Activated CD8-positive, alpha-beta T cell treated with anti-CD3 and anti-CD28 coated beads, Interleukin-2, amount 10 ng/mL, durations not matched to agents 7 days and 5 days (primary cell): ENCODE results near the gene SDE2. TPM values are rescaled to one million over a fixed set of nuclear protein-coding genes. Genes with fewer than 3 reads are reported as not detected.

Source experiments
- ATAC-seq: fragments of 150-1000 bp; cut with Tn5 transposase; one replicate; pipeline ENCODE4 v1.10.0; 2021; ENCODE audit warnings: moderate library complexity
- CTCF ChIA-PET: fragments of 350-600 bp; sonication (Branson Sonifier 250); formaldehyde crosslinking; loops from one replicate; lab custom pipeline; 2021; ENCODE audit warnings: antibody characterized with exemption; lab: Charles Lee
- POLR2A ChIA-PET: fragments of 350-600 bp; sonication (Branson Sonifier 250); formaldehyde crosslinking; loops from one replicate; lab custom pipeline; 2021; ENCODE audit warnings: antibody characterized with exemption; lab: Charles Lee
- DNase-seq: peaks from one replicate; pipeline ENCODE4 v3.0.0-alpha.2; 2020
- H3K27ac Mint-ChIP-seq: one replicate; pipeline ENCODE4 v1.8.0; 2021; ENCODE audit warnings: mild to moderate bottlenecking, mixed read lengths
- H3K27me3 Mint-ChIP-seq: one replicate; pipeline ENCODE4 v1.8.0; 2021; ENCODE audit warnings: low read depth, mixed read lengths
- H3K36me3 Mint-ChIP-seq: one replicate; pipeline ENCODE4 v1.8.0; 2021; ENCODE audit warnings: low read depth, mixed read lengths
- H3K4me1 Mint-ChIP-seq: one replicate; pipeline ENCODE4 v1.8.0; 2021; ENCODE audit warnings: low read depth, mixed read lengths
- H3K4me3 Mint-ChIP-seq: one replicate; pipeline ENCODE4 v1.8.0; 2021; ENCODE audit warnings: mild to moderate bottlenecking, mixed read lengths
- H3K9me3 Mint-ChIP-seq: one replicate; pipeline ENCODE4 v1.8.0; 2022; ENCODE audit warnings: mixed read lengths; ENCODE audit not compliant: insufficient read depth
- total RNA-seq, 2 experiments: library from RNA; stranded (reverse); gene quantifications; one replicate each; pipeline ENCODE4 v1.2.3, GENCODE V29; 2021

Gene SDE2
- total RNA-seq, result 10 to 100 TPM; 15.4 to 16.9 TPM

- Mint-ChIP-seq H3K9me3 (no peaks in the 10 kb centered on the region), H3K27me3 (no peaks in the 10 kb centered on the region), H3K36me3 (peaks cover 25% of the 10 kb centered on the region), H3K27ac (peak within 1 kb of the TSS; percentile 100), H3K4me1 (peaks cover 78% of the 10 kb centered on the region), H3K4me3 (peak within 1 kb of the TSS; percentile 100)
- CTCF ChIA-PET, result interaction anchor here (0.8 to 3.5 kb wide), 9 partner anchors 8 to 1731 kb away, joined by 3 to 61 read pairs (median 4); partner anchors contain the start of gene H3-3A
- peak; percentile 100 for DNase-seq
- ATAC-seq, result peak; percentile 77
- POLR2A ChIA-PET, result interaction anchor here (0.6 to 2.1 kb wide), 34 partner anchors 8 to 660 kb away, joined by 3 to 113 read pairs (median 4); partner anchors contain the start of genes ACBD3, H3-3A, LBR and PYCR2
These were observed at the start of gene SDE2 for GRCh38 chr1:225999227-225999911. TSS of gene SDE2 (minus strand) at chr1:225999343. CDS start at chr1:225999312, 31 bp downstream.

GRCh38 chr1:226048886-226049285 lies 49.7 kb upstream of the SDE2 start:
- DNase-seq (no peak), ATAC-seq (no peak)
- H3K36me3 Mint-ChIP-seq, result no peaks in the 10 kb centered on the region
- POLR2A ChIA-PET, result no interaction called here
- CTCF ChIA-PET, result no interaction called here
- H3K4me3 Mint-ChIP-seq, result no peak overlapping the region
- peaks cover 6% of the 10 kb centered on the region for H3K27me3 Mint-ChIP-seq
- no peak overlapping the region for H3K27ac Mint-ChIP-seq
- H3K4me1 Mint-ChIP-seq, result no peaks in the 10 kb centered on the region
- H3K9me3 Mint-ChIP-seq, result no peaks in the 10 kb centered on the region

GRCh38 chr1:226047495-226047894 lies 48.4 kb upstream of the SDE2 start:
- H3K27me3 Mint-ChIP-seq, result peaks cover 6% of the 10 kb centered on the region
- CTCF ChIA-PET, result interaction anchor here (1.3 kb wide), 1 partner anchor 17 kb away, joined by 4 read pairs; no protein-coding TSS in a partner anchor
- H3K4me3 Mint-ChIP-seq, result no peak overlapping the region
- H3K4me1 Mint-ChIP-seq, result no peaks in the 10 kb centered on the region
- no peak for ATAC-seq
- no peak for DNase-seq
- H3K27ac Mint-ChIP-seq, result no peak overlapping the region
- H3K36me3 Mint-ChIP-seq, result no peaks in the 10 kb centered on the region
- POLR2A ChIA-PET, result no interaction called here
- H3K9me3 Mint-ChIP-seq, result no peaks in the 10 kb centered on the region

GRCh38 chr1:226046240-226046639 lies 47.1 kb upstream of the SDE2 start:
- no peaks in the 10 kb centered on the region for H3K9me3 Mint-ChIP-seq
- DNase-seq (no peak), ATAC-seq (no peak)
- no peaks in the 10 kb centered on the region for H3K4me1 Mint-ChIP-seq
- H3K27me3 Mint-ChIP-seq, result peaks cover 6% of the 10 kb centered on the region
- ChIA-PET CTCF (no interaction called here), POLR2A (no interaction called here)
- H3K27ac Mint-ChIP-seq, result no peak overlapping the region
- H3K36me3 Mint-ChIP-seq, result no peaks in the 10 kb centered on the region
- no peak overlapping the region for H3K4me3 Mint-ChIP-seq

- H3K27ac Mint-ChIP-seq, result no peak overlapping the region
- H3K9me3 Mint-ChIP-seq, result no peaks in the 10 kb centered on the region
- no peak for ATAC-seq
- H3K4me1 Mint-ChIP-seq, result no peaks in the 10 kb centered on the region
- no peak overlapping the region for H3K4me3 Mint-ChIP-seq
- DNase-seq, result no peak
- H3K36me3 Mint-ChIP-seq, result no peaks in the 10 kb centered on the region
- ChIA-PET POLR2A (interaction anchor here (1.2 kb wide), 1 partner anchor 45 kb away, joined by 3 read pairs; the partner anchor contains the start of gene SDE2), CTCF (interaction anchor here (1.2 kb wide), 1 partner anchor 20 kb away, joined by 3 read pairs; no protein-coding TSS in a partner anchor)
- H3K27me3 Mint-ChIP-seq, result peaks cover 6% of the 10 kb centered on the region
These were observed 45.5 kb upstream of the SDE2 start for GRCh38 chr1:226044514-226045101.

- ChIA-PET POLR2A (interaction anchor here (1.3 kb wide), 1 partner anchor 12 kb away, joined by 4 read pairs; no protein-coding TSS in a partner anchor), CTCF (no interaction called here)
- Mint-ChIP-seq H3K4me3 (no peak overlapping the region), H3K27ac (no peak overlapping the region), H3K9me3 (no peaks in the 10 kb centered on the region), H3K27me3 (peaks cover 4% of the 10 kb centered on the region), H3K4me1 (no peaks in the 10 kb centered on the region), H3K36me3 (no peaks in the 10 kb centered on the region)
- DNase-seq (no peak), ATAC-seq (no peak)
These were observed 42.3 kb upstream of the SDE2 start for GRCh38 chr1:226041419-226041818.

GRCh38 chr1:226038661-226039060 lies 39.5 kb upstream of the SDE2 start:
- DNase-seq (no peak), ATAC-seq (no peak)
- CTCF ChIA-PET, result no interaction called here
- H3K27me3 Mint-ChIP-seq, result no peaks in the 10 kb centered on the region
- no peaks in the 10 kb centered on the region for H3K9me3 Mint-ChIP-seq
- H3K4me3 Mint-ChIP-seq, result no peak overlapping the region
- no peaks in the 10 kb centered on the region for H3K36me3 Mint-ChIP-seq
- POLR2A ChIA-PET, result no interaction called here
- H3K4me1 Mint-ChIP-seq, result no peaks in the 10 kb centered on the region
- H3K27ac Mint-ChIP-seq, result no peak overlapping the region

GRCh38 chr1:226035915-226036314 lies 36.8 kb upstream of the SDE2 start:
- DNase-seq, result no peak
- no peaks in the 10 kb centered on the region for H3K4me1 Mint-ChIP-seq
- ChIA-PET CTCF (no interaction called here), POLR2A (no interaction called here)
- no peaks in the 10 kb centered on the region for H3K27me3 Mint-ChIP-seq
- no peak for ATAC-seq
- no peak overlapping the region for H3K4me3 Mint-ChIP-seq
- no peak overlapping the region for H3K27ac Mint-ChIP-seq
- no peaks in the 10 kb centered on the region for H3K36me3 Mint-ChIP-seq
- H3K9me3 Mint-ChIP-seq, result no peaks in the 10 kb centered on the region

- no peak for DNase-seq
- no peak for ATAC-seq
- no peaks in the 10 kb centered on the region for H3K27me3 Mint-ChIP-seq
- H3K27ac Mint-ChIP-seq, result no peak overlapping the region
- CTCF ChIA-PET, result no interaction called here
- H3K4me3 Mint-ChIP-seq, result no peak overlapping the region
- POLR2A ChIA-PET, result interaction anchor here (1.0 kb wide), 1 partner anchor 35 kb away, joined by 3 read pairs; no protein-coding TSS in a partner anchor
- no peaks in the 10 kb centered on the region for H3K36me3 Mint-ChIP-seq
- H3K4me1 Mint-ChIP-seq, result no peaks in the 10 kb centered on the region
- no peaks in the 10 kb centered on the region for H3K9me3 Mint-ChIP-seq
These were observed 35.3 kb upstream of the SDE2 start for GRCh38 chr1:226034482-226034881.

- ChIA-PET CTCF (no interaction called here), POLR2A (interaction anchor here (1.0 kb wide), 1 partner anchor 34 kb away, joined by 3 read pairs; no protein-coding TSS in a partner anchor)
- DNase-seq (no peak), ATAC-seq (no peak)
- Mint-ChIP-seq H3K4me3 (no peak overlapping the region), H3K9me3 (no peaks in the 10 kb centered on the region), H3K36me3 (no peaks in the 10 kb centered on the region), H3K27ac (no peak overlapping the region), H3K4me1 (peaks cover 2% of the 10 kb centered on the region), H3K27me3 (no peaks in the 10 kb centered on the region)
These were observed 34.8 kb upstream of the SDE2 start for GRCh38 chr1:226033991-226034390.

GRCh38 chr1:226033582-226033981 lies 34.4 kb upstream of the SDE2 start:
- Mint-ChIP-seq H3K4me3 (no peak overlapping the region), H3K4me1 (peaks cover 2% of the 10 kb centered on the region), H3K36me3 (no peaks in the 10 kb centered on the region), H3K9me3 (no peaks in the 10 kb centered on the region), H3K27ac (no peak overlapping the region), H3K27me3 (no peaks in the 10 kb centered on the region)
- ATAC-seq, result no peak
- POLR2A ChIA-PET, result interaction anchor here (1.0 kb wide), 1 partner anchor 34 kb away, joined by 3 read pairs; no protein-coding TSS in a partner anchor
- no peak for DNase-seq
- CTCF ChIA-PET, result no interaction called here
